Activated B cell treated with CpG ODN at 0.5 μM for 24 hours (primary cell): ENCODE measurements around the gene ANKRD44. TPM values are rescaled to one million over a fixed set of nuclear protein-coding genes. Genes with fewer than 3 reads are reported as not detected.

ENCODE experiments used
- ATAC-seq: fragments of 200-7000 bp; cut with Tn5 transposase; one replicate; pipeline ENCODE4 v1.10.0; 2021; ENCODE audit warnings: low read depth, mild to moderate bottlenecking, moderate library complexity
- CTCF ChIA-PET: fragments of 350-600 bp; sonication (Branson Sonifier 250); formaldehyde crosslinking; loops from one replicate; lab custom pipeline; 2021; ENCODE audit warnings: antibody characterized with exemption; lab: Charles Lee
- POLR2A ChIA-PET: fragments of 350-600 bp; sonication (Branson Sonifier 250); formaldehyde crosslinking; loops from one replicate; lab custom pipeline; 2021; ENCODE audit warnings: antibody characterized with exemption; lab: Charles Lee
- DNase-seq: peaks from one replicate; pipeline ENCODE4 v3.0.0; 2022
- H3K27ac Mint-ChIP-seq: one replicate; pipeline ENCODE4 v1.8.0; 2020; ENCODE audit warnings: mixed read lengths
- H3K27me3 Mint-ChIP-seq: one replicate; pipeline ENCODE4 v1.8.0; 2021; ENCODE audit warnings: mixed read lengths
- H3K36me3 Mint-ChIP-seq: one replicate; pipeline ENCODE4 v1.8.0; 2021; ENCODE audit warnings: low read depth, mixed read lengths
- H3K4me1 Mint-ChIP-seq: one replicate; pipeline ENCODE4 v1.8.0; 2021; ENCODE audit warnings: mixed read lengths
- H3K4me3 Mint-ChIP-seq: one replicate; pipeline ENCODE4 v1.8.0; 2020; ENCODE audit warnings: mild to moderate bottlenecking, mixed read lengths
- H3K9me3 Mint-ChIP-seq: one replicate; pipeline ENCODE4 v1.8.0; 2020; ENCODE audit warnings: mixed read lengths
- CTCF ChIP-seq: fragments of 200-600 bp; IDR thresholded peaks from one replicate; pipeline ENCODE4 v1.8.0; 2022; ENCODE audit warnings: antibody characterized with exemption, mild to moderate bottlenecking
- intact Hi-C: fragments of 100-400 bp; cut with micrococcal nuclease; formaldehyde crosslinking; loops from one replicate; pipeline ENCODE4 v1.15.1; 2024
- total RNA-seq: library from RNA; stranded (reverse); gene quantifications from 2 replicates; pipeline ENCODE4 v1.2.3, GENCODE V29; 2022

Gene ANKRD44
- total RNA-seq, 1 donor from 2014 or later, result 185 TPM

GRCh38 chr2:197274349-197274748 is 36.2 kb downstream of the ANKRD44 start:
- TF ChIP-seq CTCF, result no peak
- Mint-ChIP-seq H3K9me3 (no peaks in the 10 kb centered on the region), H3K36me3 (peaks cover 40% of the 10 kb centered on the region), H3K4me1 (peaks cover 86% of the 10 kb centered on the region), H3K27me3 (no peaks in the 10 kb centered on the region), H3K27ac (peak overlapping the region; percentile 78), H3K4me3 (peak overlapping the region; percentile 25)
- ChIA-PET POLR2A (interaction anchor here (0.8 kb wide), 1 partner anchor 13 kb away, joined by 3 read pairs; no protein-coding TSS in a partner anchor), CTCF (interaction anchor here (1.2 to 1.4 kb wide), 2 partner anchors 37 to 83 kb away, joined by 3 to 4 read pairs; no protein-coding TSS in a partner anchor)
- intact Hi-C loops, result loop anchor here (1.0 kb wide), 2 partner anchors 10 to 34 kb away; no protein-coding TSS in a partner anchor
- ATAC-seq, result peak; percentile 51
- no peak for DNase-seq

- no peak for ATAC-seq
Measured at GRCh38 chr2:197273485-197273884, 37.1 kb downstream of the ANKRD44 start.

GRCh38 chr2:197270601-197271000 is 40.0 kb downstream of the ANKRD44 start:
- Mint-ChIP-seq H3K27me3 (no peaks in the 10 kb centered on the region), H3K4me1 (peaks cover 93% of the 10 kb centered on the region), H3K27ac (peak overlapping the region; percentile 80), H3K9me3 (no peaks in the 10 kb centered on the region), H3K36me3 (peaks cover 31% of the 10 kb centered on the region), H3K4me3 (no peak overlapping the region)
- intact Hi-C loops, result no loop called here
- DNase-seq (no peak), ATAC-seq (no peak)
- no peak for TF ChIP-seq CTCF
- ChIA-PET POLR2A (interaction anchor here (0.7 to 1.4 kb wide), 3 partner anchors 9 to 39 kb away, joined by 3 read pairs; no protein-coding TSS in a partner anchor), CTCF (interaction anchor here (1.4 kb wide), 1 partner anchor 79 kb away, joined by 3 read pairs; no protein-coding TSS in a partner anchor)

More at GRCh38 chr2:197273485-197273884, 37.1 kb downstream of the ANKRD44 start:
- Mint-ChIP-seq H3K4me3 (no peak overlapping the region), H3K36me3 (peaks cover 38% of the 10 kb centered on the region), H3K27me3 (no peaks in the 10 kb centered on the region), H3K9me3 (no peaks in the 10 kb centered on the region), H3K27ac (peak overlapping the region; percentile 69), H3K4me1 (peaks cover 86% of the 10 kb centered on the region)
- intact Hi-C loops, result no loop called here
- POLR2A ChIA-PET, result interaction anchor here (0.8 to 1.0 kb wide), 3 partner anchors 11 to 75 kb away, joined by 3 read pairs; no protein-coding TSS in a partner anchor
- CTCF ChIA-PET, result interaction anchor here (1.2 to 1.4 kb wide), 2 partner anchors 38 to 82 kb away, joined by 3 to 4 read pairs; no protein-coding TSS in a partner anchor
- DNase-seq, result no peak
- TF ChIP-seq CTCF, result no peak

GRCh38 chr2:197269815-197270214 is 40.8 kb downstream of the ANKRD44 start:
- ChIA-PET CTCF (interaction anchor here (1.4 kb wide), 1 partner anchor 78 kb away, joined by 3 read pairs; no protein-coding TSS in a partner anchor), POLR2A (interaction anchor here (1.0 to 1.4 kb wide), 2 partner anchors 11 to 24 kb away, joined by 3 read pairs; no protein-coding TSS in a partner anchor)
- Mint-ChIP-seq H3K27ac (peak overlapping the region; percentile 80), H3K27me3 (no peaks in the 10 kb centered on the region), H3K4me1 (peaks cover 95% of the 10 kb centered on the region), H3K9me3 (no peaks in the 10 kb centered on the region), H3K36me3 (peaks cover 28% of the 10 kb centered on the region), H3K4me3 (peak overlapping the region; percentile 39)
- no peak for TF ChIP-seq CTCF
- ATAC-seq, result no peak
- no peak for DNase-seq
- intact Hi-C loops, result loop anchor here (1.0 kb wide), 1 partner anchor 7 kb away; no protein-coding TSS in a partner anchor
